GM10847 (cell line): ENCODE measurements around the gene RNF227.

Experiments
- POLR2A ChIP-seq: IDR thresholded peaks from 2 replicates; pipeline ENCODE4 v1.6.1; 2011; ENCODE audit not compliant: insufficient read length; ENCODE audit errors: extremely low read depth

Gene RNF227

GRCh38 chr17:7886227-7887037 lies 29.7 kb downstream of the RNF227 start:
- no peak for TF ChIP-seq POLR2A

GRCh38 chr17:7885367-7886226 lies 30.5 kb downstream of the RNF227 start:
- TF ChIP-seq POLR2A: peak; percentile 29

- TF ChIP-seq POLR2A: no peak
Measured at GRCh38 chr17:7884581-7885366, 31.3 kb downstream of the RNF227 start.

- TF ChIP-seq POLR2A: no peak
Measured at GRCh38 chr17:7883781-7884386, 32.2 kb downstream of the RNF227 start.

GRCh38 chr17:7882629-7883028 lies 33.5 kb downstream of the RNF227 start:
- TF ChIP-seq POLR2A: no peak

GRCh38 chr17:7882068-7882467 lies 34.0 kb downstream of the RNF227 start:
- no peak for TF ChIP-seq POLR2A

GRCh38 chr17:7881276-7882054 lies 34.6 kb downstream of the RNF227 start:
- TF ChIP-seq POLR2A: no peak

GRCh38 chr17:7880076-7880868 lies 35.8 kb downstream of the RNF227 start:
- TF ChIP-seq POLR2A: no peak

GRCh38 chr17:7878234-7878633 lies 37.9 kb downstream of the RNF227 start:
- TF ChIP-seq POLR2A: no peak

GRCh38 chr17:7875804-7876370 lies 40.2 kb downstream of the RNF227 start:
- no peak for TF ChIP-seq POLR2A

GRCh38 chr17:7873051-7873450 lies 43.0 kb downstream of the RNF227 start:
- no peak for TF ChIP-seq POLR2A

GRCh38 chr17:7867881-7868329 lies 48.2 kb downstream of the RNF227 start:
- no peak for TF ChIP-seq POLR2A

GRCh38 chr17:7864995-7865650 lies 51.0 kb downstream of the RNF227 start:
- no peak for TF ChIP-seq POLR2A
